NCI-H510A (cell line): ENCODE data around the gene MAGEE1.

Source experiments
- DNase-seq: peaks from one replicate; lab custom pipeline; 2025; lab: John Stamatoyannopoulos, UW

Gene MAGEE1, protein sequence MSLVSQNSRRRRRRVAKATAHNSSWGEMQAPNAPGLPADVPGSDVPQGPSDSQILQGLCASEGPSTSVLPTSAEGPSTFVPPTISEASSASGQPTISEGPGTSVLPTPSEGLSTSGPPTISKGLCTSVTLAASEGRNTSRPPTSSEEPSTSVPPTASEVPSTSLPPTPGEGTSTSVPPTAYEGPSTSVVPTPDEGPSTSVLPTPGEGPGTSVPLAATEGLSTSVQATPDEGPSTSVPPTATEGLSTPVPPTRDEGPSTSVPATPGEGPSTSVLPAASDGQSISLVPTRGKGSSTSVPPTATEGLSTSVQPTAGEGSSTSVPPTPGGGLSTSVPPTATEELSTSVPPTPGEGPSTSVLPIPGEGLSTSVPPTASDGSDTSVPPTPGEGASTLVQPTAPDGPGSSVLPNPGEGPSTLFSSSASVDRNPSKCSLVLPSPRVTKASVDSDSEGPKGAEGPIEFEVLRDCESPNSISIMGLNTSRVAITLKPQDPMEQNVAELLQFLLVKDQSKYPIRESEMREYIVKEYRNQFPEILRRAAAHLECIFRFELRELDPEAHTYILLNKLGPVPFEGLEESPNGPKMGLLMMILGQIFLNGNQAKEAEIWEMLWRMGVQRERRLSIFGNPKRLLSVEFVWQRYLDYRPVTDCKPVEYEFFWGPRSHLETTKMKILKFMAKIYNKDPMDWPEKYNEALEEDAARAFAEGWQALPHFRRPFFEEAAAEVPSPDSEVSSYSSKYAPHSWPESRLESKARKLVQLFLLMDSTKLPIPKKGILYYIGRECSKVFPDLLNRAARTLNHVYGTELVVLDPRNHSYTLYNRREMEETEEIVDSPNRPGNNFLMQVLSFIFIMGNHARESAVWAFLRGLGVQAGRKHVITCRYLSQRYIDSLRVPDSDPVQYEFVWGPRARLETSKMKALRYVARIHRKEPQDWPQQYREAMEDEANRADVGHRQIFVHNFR

DNA sequence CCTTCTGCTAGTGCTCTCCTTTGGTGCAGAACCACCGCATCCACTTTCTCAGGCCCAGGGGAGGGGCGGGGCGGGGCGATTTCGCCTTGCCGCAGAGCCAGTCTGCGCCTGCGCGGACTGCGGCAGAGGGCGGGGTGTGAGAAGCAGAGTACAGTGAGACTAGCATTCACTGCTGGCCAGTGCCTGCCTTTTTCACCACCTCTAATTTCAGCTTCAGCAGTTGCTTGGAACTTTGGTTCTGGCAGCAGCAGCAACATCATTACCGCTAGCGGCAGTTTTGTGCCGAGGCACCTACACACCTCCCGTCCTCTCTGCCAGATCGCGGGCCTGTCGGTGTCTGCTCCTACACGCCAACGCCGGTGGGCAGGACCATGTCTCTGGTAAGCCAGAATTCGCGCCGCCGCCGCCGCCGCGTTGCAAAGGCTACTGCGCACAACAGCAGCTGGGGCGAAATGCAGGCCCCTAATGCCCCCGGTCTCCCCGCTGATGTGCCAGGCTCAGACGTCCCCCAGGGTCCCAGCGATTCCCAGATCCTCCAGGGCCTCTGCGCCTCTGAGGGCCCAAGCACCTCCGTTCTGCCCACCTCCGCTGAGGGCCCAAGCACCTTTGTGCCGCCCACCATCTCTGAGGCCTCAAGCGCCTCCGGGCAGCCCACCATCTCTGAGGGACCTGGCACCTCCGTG, at the start of gene MAGEE1:
Gene MAGEE1 (plus strand): TSS at position 151 of the 683 bp plus-strand sequence. CDS start 221 bp downstream, at position 372.
- peak; percentile 35 for DNase-seq

DNA sequence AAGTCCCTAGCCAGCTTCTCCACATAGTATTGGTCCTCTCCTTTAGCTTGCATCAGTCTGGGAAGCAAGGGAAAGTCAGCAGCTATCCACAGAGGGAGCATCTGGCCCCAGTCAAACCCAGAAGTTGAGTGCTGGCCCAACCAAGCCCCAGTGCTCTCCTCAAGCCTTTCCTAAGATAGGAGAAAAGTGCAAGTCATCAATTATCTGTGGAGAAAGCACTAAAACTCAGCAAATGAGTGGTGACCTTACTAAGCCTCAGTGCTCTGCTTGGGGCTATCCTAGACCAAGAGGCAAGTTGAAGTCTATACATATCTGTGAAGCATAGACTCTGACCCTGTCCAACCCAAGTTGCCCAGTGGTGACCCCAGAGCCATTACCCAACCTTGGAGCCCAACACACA, 28.5 kb upstream of the MAGEE1 start:
- DNase-seq, result no peak

DNA sequence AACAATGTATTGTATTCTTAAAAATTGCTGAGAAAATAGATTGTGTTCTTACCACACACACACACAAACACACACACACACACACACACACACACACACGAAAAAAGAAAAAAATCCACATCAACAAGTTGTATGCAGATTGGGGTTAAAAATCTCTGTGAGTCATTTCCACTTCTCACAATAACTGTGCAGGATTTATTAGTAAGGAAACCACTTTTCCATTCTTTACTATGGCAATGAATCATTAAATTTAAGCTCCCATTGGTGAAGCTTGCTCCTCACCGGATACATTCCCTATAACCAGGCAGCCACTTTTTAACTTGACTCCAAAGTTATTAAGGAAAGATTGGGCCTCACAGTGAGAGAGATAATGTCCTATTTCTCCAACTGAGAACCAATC, 19.7 kb upstream of the MAGEE1 start:
- no peak for DNase-seq

DNA sequence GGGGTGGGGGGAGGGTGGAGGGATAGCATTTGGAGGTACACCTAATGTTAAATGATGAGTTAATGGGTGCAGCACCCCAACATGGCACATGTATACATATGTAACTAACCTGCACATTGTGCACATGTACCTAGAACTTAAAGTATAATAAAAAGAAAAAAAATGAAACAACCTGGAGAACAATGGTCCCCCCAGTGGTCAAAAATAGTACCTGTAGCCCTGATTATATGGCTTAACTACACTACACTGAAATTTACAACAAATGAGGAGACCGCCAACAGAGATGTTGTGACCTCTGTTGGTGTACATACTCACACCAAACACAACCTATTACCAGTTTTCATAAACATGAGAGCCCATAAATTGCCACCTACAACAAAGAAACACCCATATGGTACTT, 7.3 kb upstream of the MAGEE1 start:
- no peak for DNase-seq

DNA sequence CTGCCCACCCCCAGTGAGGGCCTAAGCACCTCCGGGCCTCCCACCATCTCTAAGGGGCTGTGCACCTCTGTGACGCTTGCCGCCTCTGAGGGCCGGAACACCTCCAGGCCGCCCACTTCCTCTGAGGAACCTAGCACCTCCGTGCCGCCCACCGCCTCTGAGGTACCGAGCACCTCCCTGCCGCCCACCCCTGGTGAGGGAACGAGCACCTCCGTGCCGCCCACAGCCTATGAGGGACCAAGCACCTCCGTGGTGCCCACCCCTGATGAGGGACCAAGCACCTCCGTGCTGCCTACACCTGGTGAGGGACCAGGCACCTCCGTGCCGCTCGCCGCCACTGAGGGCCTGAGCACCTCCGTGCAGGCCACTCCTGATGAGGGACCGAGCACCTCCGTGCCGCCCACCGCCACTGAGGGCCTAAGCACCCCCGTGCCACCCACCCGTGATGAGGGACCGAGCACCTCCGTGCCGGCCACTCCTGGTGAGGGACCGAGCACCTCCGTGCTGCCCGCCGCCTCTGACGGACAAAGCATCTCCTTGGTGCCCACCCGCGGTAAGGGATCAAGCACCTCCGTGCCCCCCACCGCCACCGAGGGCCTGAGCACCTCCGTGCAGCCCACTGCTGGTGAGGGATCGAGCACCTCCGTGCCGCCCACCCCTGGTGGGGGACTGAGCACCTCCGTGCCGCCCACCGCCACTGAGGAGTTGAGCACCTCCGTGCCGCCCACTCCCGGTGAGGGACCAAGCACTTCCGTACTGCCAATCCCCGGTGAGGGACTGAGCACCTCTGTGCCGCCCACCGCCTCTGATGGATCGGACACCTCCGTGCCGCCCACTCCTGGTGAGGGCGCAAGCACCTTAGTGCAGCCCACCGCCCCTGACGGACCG, 977 bp downstream of the MAGEE1 start:
- DNase-seq, result no peak

- peak; percentile 0 for DNase-seq
Observed at GRCh38 chrX:76433219-76433618, 5.7 kb downstream of the MAGEE1 start.

- DNase-seq, result no peak
Observed at GRCh38 chrX:76434103-76434741, 6.7 kb downstream of the MAGEE1 start.

DNA sequence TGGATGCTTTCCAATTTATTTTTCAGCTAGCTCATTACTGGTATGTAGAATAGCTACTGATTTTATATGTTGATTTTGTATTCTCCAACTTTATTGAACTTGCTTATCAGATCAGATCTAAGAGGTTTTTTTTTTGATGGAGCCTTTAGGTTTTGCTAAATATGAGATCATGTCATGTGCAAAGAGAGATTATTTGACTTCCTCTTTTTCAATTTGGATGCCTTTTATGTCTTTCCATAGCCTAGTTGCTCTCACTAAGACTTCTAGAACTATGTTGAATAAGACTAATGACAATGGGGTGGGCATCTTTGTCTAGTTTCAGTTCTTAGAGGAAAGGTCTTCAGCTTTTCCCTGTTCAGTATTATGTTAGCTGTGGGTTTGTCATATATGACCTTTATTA, 11.7 kb downstream of the MAGEE1 start:
- DNase-seq, result no peak

GRCh38 chrX:76453737-76454406, 26.4 kb downstream of the MAGEE1 start:
- no peak for DNase-seq

GRCh38 chrX:76454456-76454927, 27.0 kb downstream of the MAGEE1 start:
- DNase-seq, result no peak

- DNase-seq, result no peak
Observed at GRCh38 chrX:76477353-76477752, 49.8 kb downstream of the MAGEE1 start.
